ENCODE data around the gene CCDC141. TPM values are rescaled to one million over a fixed set of nuclear protein-coding genes. Genes with fewer than 3 reads are reported as not detected.

CCDC141 gene
- total RNA-seq, 1 donor from 2014 or later, result not detected

- Histone ChIP-seq H3K4me3 (ENCODE audit: low read depth, low read length) (no peak overlapping the region), H3K27me3 (ENCODE audit: control insufficient read depth, insufficient read depth, low read length) (no peaks in the 10 kb centered on the region), H3K36me3 (ENCODE audit: control insufficient read depth, insufficient read depth, low read length) (no peaks in the 10 kb centered on the region)
- TF ChIP-seq CTCF (IDR thresholded peaks at IDR 0.05; ENCODE audit: insufficient read depth, low read length, poor library complexity, severe bottlenecking), result no peak
- DNase-seq (ENCODE audit: low read depth), result no peak
These were observed 69.1 kb downstream of the CCDC141 start for GRCh38 chr2:178980815-178981214.

DNA sequence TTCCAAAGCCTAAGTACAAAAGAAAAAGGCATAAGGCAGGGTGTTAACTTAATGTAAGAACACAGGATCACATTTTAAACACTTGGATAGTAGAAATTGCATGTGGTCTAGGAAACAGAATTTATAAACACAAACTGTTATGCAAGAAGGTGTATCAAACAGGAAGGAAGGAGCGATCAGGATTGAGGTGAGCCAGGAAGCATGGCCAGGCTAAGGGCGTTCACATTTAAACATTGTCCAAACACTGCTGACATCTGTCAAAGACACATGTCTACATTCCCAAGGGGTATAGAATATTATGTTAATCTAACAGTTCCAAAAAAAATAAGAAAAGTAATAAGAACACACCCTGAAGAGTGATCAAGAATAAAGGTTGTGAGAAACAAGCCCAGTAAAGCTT lies 71.3 kb downstream of the CCDC141 start:
- DNase-seq (ENCODE audit: low read depth), result no peak
- no peak for TF ChIP-seq CTCF (IDR thresholded peaks at IDR 0.05; ENCODE audit: insufficient read depth, low read length, poor library complexity, severe bottlenecking)
- Histone ChIP-seq H3K36me3 (ENCODE audit: control insufficient read depth, insufficient read depth, low read length) (no peaks in the 10 kb centered on the region), H3K4me3 (ENCODE audit: low read depth, low read length) (no peak overlapping the region), H3K27me3 (ENCODE audit: control insufficient read depth, insufficient read depth, low read length) (no peaks in the 10 kb centered on the region)

- no peaks in the 10 kb centered on the region for H3K36me3 ChIP-seq (ENCODE audit: control insufficient read depth, insufficient read depth, low read length)
- H3K4me3 ChIP-seq (ENCODE audit: low read depth, low read length), result no peak overlapping the region
- no peak for DNase-seq (ENCODE audit: low read depth)
- H3K27me3 ChIP-seq (ENCODE audit: control insufficient read depth, insufficient read depth, low read length), result no peaks in the 10 kb centered on the region
- no peak for TF ChIP-seq CTCF (IDR thresholded peaks at IDR 0.05; ENCODE audit: insufficient read depth, low read length, poor library complexity, severe bottlenecking)
These were observed 73.6 kb downstream of the CCDC141 start for GRCh38 chr2:178976351-178976750.

GRCh38 chr2:178962805-178963433 lies 87.0 kb downstream of the CCDC141 start:
- TF ChIP-seq CTCF (IDR thresholded peaks at IDR 0.05; ENCODE audit: insufficient read depth, low read length, poor library complexity, severe bottlenecking), result no peak
- Histone ChIP-seq H3K36me3 (ENCODE audit: control insufficient read depth, insufficient read depth, low read length) (no peaks in the 10 kb centered on the region), H3K27me3 (ENCODE audit: control insufficient read depth, insufficient read depth, low read length) (no peaks in the 10 kb centered on the region), H3K4me3 (ENCODE audit: low read depth, low read length) (no peak overlapping the region)
- DNase-seq (ENCODE audit: low read depth), result no peak

DNA sequence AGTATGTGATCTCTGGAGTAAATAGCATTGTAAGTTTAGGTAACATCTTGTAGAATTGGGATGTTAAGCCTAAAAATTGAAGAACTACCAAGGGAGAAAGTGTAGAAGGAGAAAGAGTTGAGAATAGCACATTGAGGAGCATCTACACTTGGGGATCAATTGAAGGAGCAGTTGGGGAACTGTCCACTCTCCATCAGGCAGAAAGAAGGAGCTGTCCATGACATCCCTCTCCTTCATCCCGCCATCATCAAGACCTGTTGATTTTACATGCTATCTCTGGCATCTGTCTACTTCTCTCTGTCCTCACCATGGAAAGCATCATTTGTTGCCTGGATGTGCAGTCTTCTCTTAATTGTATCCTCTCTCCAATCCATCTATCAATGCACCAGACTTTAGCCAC lies 87.8 kb downstream of the CCDC141 start:
- TF ChIP-seq CTCF (IDR thresholded peaks at IDR 0.05; ENCODE audit: insufficient read depth, low read length, poor library complexity, severe bottlenecking), result no peak
- Histone ChIP-seq H3K4me3 (ENCODE audit: low read depth, low read length) (no peak overlapping the region), H3K27me3 (ENCODE audit: control insufficient read depth, insufficient read depth, low read length) (no peaks in the 10 kb centered on the region), H3K36me3 (ENCODE audit: control insufficient read depth, insufficient read depth, low read length) (no peaks in the 10 kb centered on the region)
- DNase-seq (ENCODE audit: low read depth), result no peak

DNA sequence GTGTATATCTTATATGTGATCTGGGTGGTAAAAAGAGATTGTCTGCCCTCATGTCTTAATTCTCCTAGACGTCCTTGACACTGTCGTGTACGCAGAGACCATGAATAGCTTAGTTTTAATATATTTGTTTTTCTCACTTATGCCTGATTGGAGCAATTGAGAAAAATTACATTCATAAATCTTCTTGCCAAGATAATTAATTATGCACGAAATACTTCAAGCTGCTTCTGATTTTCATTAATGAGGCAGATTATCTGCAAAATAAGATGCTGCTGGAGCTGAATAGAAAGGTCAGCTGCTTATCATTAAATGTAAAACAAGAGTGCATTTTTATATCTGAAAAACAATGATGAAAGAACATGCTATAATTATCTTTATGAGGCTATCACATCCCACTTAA lies 95.9 kb downstream of the CCDC141 start:
- no peak for DNase-seq (ENCODE audit: low read depth)
- no peak for TF ChIP-seq CTCF (IDR thresholded peaks at IDR 0.05; ENCODE audit: insufficient read depth, low read length, poor library complexity, severe bottlenecking)
- Histone ChIP-seq H3K4me3 (ENCODE audit: low read depth, low read length) (no peak overlapping the region), H3K36me3 (ENCODE audit: control insufficient read depth, insufficient read depth, low read length) (no peaks in the 10 kb centered on the region), H3K27me3 (ENCODE audit: control insufficient read depth, insufficient read depth, low read length) (no peaks in the 10 kb centered on the region)

All from kidney epithelial cell (primary cell).